Activated naive CD4-positive, alpha-beta T cell treated with Interleukin-2 at 50 U/mL for 16 hours (primary cell): ENCODE results near the gene C17orf75.
"Not testable (repeated sequence)": the region's sequence is repeated elsewhere in the genome, so short reads cannot be mapped to it uniquely, and the experiment has no call there.

ENCODE experiments used
- DNase-seq: peaks from one replicate; pipeline ENCODE4 v3.0.0-alpha.2; 2020

Gene C17orf75

GRCh38 chr17:32342603-32343325 lies 791 bp upstream of the C17orf75 start:
- no peak for DNase-seq

GRCh38 chr17:32341141-32341856 lies 674 bp downstream of the C17orf75 start:
- DNase-seq, result peak; percentile 50

GRCh38 chr17:32335687-32336086 lies 6.3 kb downstream of the C17orf75 start:
- no peak for DNase-seq

- no peak for DNase-seq
These were observed 6.9 kb downstream of the C17orf75 start for GRCh38 chr17:32335046-32335445.

GRCh38 chr17:32333187-32333586 lies 8.8 kb downstream of the C17orf75 start:
- no peak for DNase-seq

GRCh38 chr17:32331243-32332040 lies 10.5 kb downstream of the C17orf75 start:
- DNase-seq, result no peak

DNA sequence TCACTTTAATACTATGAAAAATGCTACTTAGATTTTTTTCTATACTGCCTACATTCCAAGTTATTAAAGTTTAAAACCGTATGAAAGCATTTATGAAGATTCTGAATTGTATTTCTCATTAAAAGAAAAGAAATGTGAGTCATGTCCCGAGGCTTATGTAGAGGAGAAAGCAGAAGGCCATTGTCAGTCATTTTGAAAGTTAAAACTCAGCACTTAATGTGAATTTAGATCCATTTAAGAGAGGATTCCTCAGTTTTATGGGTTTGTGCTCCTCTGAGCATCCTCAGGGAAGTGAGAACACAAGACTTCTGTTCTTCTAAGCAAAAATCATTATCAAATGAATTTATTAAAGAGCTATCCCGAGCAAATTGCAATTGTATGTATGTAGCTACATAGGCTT lies 11.8 kb downstream of the C17orf75 start:
- DNase-seq, result no peak

- DNase-seq, result no peak
These were observed 14.1 kb downstream of the C17orf75 start for GRCh38 chr17:32327911-32328310.

GRCh38 chr17:32323811-32324491 lies 18.0 kb downstream of the C17orf75 start:
- DNase-seq, result peak; percentile 18

- DNase-seq, result no peak
These were observed 18.9 kb downstream of the C17orf75 start for GRCh38 chr17:32323046-32323445.

GRCh38 chr17:32320847-32321246 lies 21.1 kb downstream of the C17orf75 start:
- no peak for DNase-seq

GRCh38 chr17:32320080-32320479 lies 21.9 kb downstream of the C17orf75 start:
- not testable (repeated sequence) for DNase-seq

- peak; percentile 83 for DNase-seq
These were observed 22.4 kb downstream of the C17orf75 start for GRCh38 chr17:32319548-32319905.

- no peak for DNase-seq
These were observed 23.9 kb downstream of the C17orf75 start for GRCh38 chr17:32318071-32318470.

- no peak for DNase-seq
These were observed 24.6 kb downstream of the C17orf75 start for GRCh38 chr17:32317353-32317752.

- not testable (repeated sequence) for DNase-seq
These were observed 25.3 kb downstream of the C17orf75 start for GRCh38 chr17:32316653-32317052.

- no peak for DNase-seq
These were observed 26.8 kb downstream of the C17orf75 start for GRCh38 chr17:32315171-32315570.

DNA sequence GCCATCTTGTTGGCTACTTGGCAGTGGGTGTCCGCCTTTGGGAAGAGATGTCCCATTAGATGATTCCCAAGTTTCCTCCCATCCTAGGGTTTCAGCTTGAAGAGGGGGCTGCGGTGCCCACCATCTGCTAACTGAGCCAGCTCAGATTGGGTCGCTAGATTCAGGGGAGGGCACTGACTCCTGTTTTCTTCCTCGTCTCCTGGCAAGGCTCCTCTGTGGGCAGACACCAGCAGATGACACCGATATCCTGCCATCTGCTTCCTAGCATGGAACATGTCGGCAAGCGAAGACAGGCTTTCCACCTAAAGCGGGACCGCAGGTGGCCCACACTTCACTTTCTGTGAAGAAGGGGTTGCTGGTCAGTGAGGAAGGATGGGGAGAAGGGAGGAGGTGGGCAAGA lies 27.3 kb downstream of the C17orf75 start:
- DNase-seq, result no peak

GRCh38 chr17:32311028-32311536 lies 30.9 kb downstream of the C17orf75 start:
- no peak for DNase-seq

DNA sequence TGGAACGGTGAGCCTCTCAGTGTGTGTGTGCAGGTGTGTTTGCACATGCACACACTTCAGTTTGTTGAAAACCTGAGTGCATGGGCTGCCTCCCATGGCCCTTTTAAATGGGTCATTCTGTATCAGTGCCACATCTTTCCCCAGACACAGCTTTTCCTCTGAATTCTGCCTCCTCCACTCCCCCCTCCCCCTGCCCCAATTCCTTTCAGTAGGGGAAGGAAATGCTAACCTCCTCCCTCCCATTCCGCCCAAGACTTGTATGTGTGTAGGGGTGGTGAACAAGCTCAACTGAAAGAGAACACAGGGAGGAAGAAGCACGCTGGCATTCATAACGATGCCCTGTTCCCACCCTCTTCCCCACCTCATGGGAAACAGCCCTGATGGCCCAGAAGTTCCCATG lies 34.3 kb downstream of the C17orf75 start:
- DNase-seq, result no peak

GRCh38 chr17:32305049-32305448 lies 36.9 kb downstream of the C17orf75 start:
- DNase-seq, result no peak

GRCh38 chr17:32303781-32304288 lies 38.1 kb downstream of the C17orf75 start:
- DNase-seq, result no peak
